HG03460 (cell line): Measurements from ENCODE around the gene KLHL42.

Experiments
- ATAC-seq: cut with Tn5 transposase; IDR thresholded peaks from one replicate; pipeline ENCODE4 v1.9.1; 2021; ENCODE audit not compliant: unreplicated experiment

The KLHL42 gene

GRCh38 chr12:27780612-27781408 is 777 bp downstream of the KLHL42 start:
- ATAC-seq = peak; percentile 31

GRCh38 chr12:27781680-27782079 is 1.6 kb downstream of the KLHL42 start:
- no peak for ATAC-seq

GRCh38 chr12:27782481-27782880 is 2.4 kb downstream of the KLHL42 start:
- ATAC-seq = no peak

- no peak for ATAC-seq
Measured at GRCh38 chr12:27785882-27786570, 6.0 kb downstream of the KLHL42 start.

GRCh38 chr12:27787559-27787958 is 7.5 kb downstream of the KLHL42 start:
- no peak for ATAC-seq

GRCh38 chr12:27790179-27790578 is 10.1 kb downstream of the KLHL42 start:
- ATAC-seq = no peak

GRCh38 chr12:27794818-27795584 is 15.0 kb downstream of the KLHL42 start:
- no peak for ATAC-seq

GRCh38 chr12:27796128-27796527 is 16.1 kb downstream of the KLHL42 start:
- ATAC-seq = no peak

- ATAC-seq = no peak
Measured at GRCh38 chr12:27797301-27798025, 17.4 kb downstream of the KLHL42 start.

GRCh38 chr12:27800819-27801218 is 20.8 kb downstream of the KLHL42 start:
- ATAC-seq = no peak

- ATAC-seq = no peak
Measured at GRCh38 chr12:27801630-27802029, 21.6 kb downstream of the KLHL42 start.

GRCh38 chr12:27802511-27802910 is 22.5 kb downstream of the KLHL42 start:
- no peak for ATAC-seq

GRCh38 chr12:27802936-27803335 is 22.9 kb downstream of the KLHL42 start:
- no peak for ATAC-seq

- ATAC-seq = no peak
Measured at GRCh38 chr12:27805238-27805637, 25.2 kb downstream of the KLHL42 start.

GRCh38 chr12:27806259-27806658 is 26.2 kb downstream of the KLHL42 start:
- ATAC-seq = no peak

GRCh38 chr12:27807063-27807703 is 27.1 kb downstream of the KLHL42 start:
- no peak for ATAC-seq

GRCh38 chr12:27808841-27809240 is 28.8 kb downstream of the KLHL42 start:
- no peak for ATAC-seq

- no peak for ATAC-seq
Measured at GRCh38 chr12:27810756-27811155, 30.7 kb downstream of the KLHL42 start.

- no peak for ATAC-seq
Measured at GRCh38 chr12:27812502-27812901, 32.5 kb downstream of the KLHL42 start.

- ATAC-seq = no peak
Measured at GRCh38 chr12:27814411-27814810, 34.4 kb downstream of the KLHL42 start.
